ENCODE data around the gene PGBD5. TPM values are rescaled to one million over a fixed set of nuclear protein-coding genes. Genes with fewer than 3 reads are reported as not detected.

The PGBD5 gene
- total and polyA plus RNA-seq, 4 donors, result 0.54 to 3.0 (median 1.8) TPM

DNA sequence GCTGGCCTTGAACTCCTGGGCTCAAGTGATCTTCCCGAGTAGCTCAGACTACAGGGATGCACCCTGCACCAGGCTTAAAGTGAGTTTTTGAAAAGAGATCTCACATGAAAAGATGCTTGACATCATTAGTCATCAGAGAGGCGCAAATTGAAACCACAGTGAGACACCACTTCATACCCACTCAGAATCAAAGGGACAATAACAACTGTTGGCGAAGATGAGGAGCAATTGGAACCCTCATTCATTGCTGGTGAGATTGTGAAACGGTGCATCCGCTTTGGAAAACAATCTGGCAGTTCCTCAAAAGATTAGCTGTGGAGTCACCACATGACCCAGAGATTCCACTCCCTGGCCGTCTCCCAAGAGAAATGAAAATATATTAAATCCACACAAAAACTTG, 122.3 kb downstream of the PGBD5 start:
- H3K4me1 ChIP-seq (ENCODE audit: control insufficient read depth in 5 of 5, insufficient read depth in 5 of 5, low read length in 5 of 5), result peaks cover 0 to 10% (median 0%) of the 10 kb centered on the region in 5 donors
- no peaks in the 10 kb centered on the region for H3K27me3 ChIP-seq (ENCODE audit: control insufficient read depth in 3 of 3, insufficient read depth in 3 of 3, low read length in 2 of 3)
- no peak overlapping the region for H3K4me3 ChIP-seq
- TF ChIP-seq CTCF (IDR thresholded peaks at IDR 0.05; ENCODE audit: control extremely low read depth, extremely low read depth), result no peak
- no peak for ATAC-seq (ENCODE audit: insufficient read depth, low FRiP score)
- no peaks in the 10 kb centered on the region for H3K9me3 ChIP-seq (ENCODE audit: control insufficient read depth in 4 of 4, insufficient read depth in 3 of 4, low read length in 3 of 4)
- no peak overlapping the region for H3K27ac ChIP-seq (ENCODE audit: low read depth in 1 of 2, low read length in 1 of 2)
- peak; percentile 26 to 80 (median 59) for DNase-seq
- WGBS, 2 donors, result 35 to 40% methylated on average over 6 of the region's 6 CpGs
- no peaks in the 10 kb centered on the region for H3K36me3 ChIP-seq (ENCODE audit: control insufficient read depth in 4 of 4, insufficient read depth in 4 of 4, low read length in 4 of 4)
- H3K9ac ChIP-seq (ENCODE audit: insufficient read depth in 1 of 2, low read length in 2 of 2), result no peak overlapping the region

GRCh38 chr1:230303069-230303468, 123.1 kb downstream of the PGBD5 start:
- no peaks in the 10 kb centered on the region for H3K27me3 ChIP-seq (ENCODE audit: control insufficient read depth in 3 of 3, insufficient read depth in 3 of 3, low read length in 2 of 3)
- WGBS, 2 donors, result 83 to 85% methylated on average over 6 of the region's 6 CpGs
- no peak for TF ChIP-seq CTCF (IDR thresholded peaks at IDR 0.05; ENCODE audit: control extremely low read depth, extremely low read depth)

DNA sequence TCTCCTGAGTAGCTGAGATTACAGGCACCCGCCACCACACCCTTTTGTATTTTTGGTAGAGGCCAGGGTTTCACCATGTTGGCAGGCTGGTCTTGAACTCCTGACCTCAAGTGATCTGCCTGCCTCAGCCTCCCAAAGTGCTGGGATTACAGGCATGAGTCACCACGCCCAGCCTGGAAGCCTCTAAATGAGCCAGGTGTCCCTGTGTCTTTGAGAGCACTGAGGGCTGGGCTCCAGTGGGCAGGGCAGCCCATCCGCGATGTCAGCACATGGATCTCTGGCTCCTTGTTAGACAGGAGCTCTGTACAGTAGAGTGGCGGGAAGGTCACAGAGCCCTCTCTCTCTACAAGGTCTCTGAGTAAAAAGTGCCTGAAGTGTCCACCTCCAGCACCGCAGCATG, 124.3 kb downstream of the PGBD5 start:
- no peak for TF ChIP-seq CTCF (IDR thresholded peaks at IDR 0.05; ENCODE audit: control extremely low read depth, extremely low read depth)
- Histone ChIP-seq H3K9ac (ENCODE audit: insufficient read depth in 1 of 2, low read length in 2 of 2) (no peak overlapping the region), H3K9me3 (ENCODE audit: control insufficient read depth in 4 of 4, insufficient read depth in 3 of 4, low read length in 3 of 4) (no peaks in the 10 kb centered on the region), H3K27me3 (ENCODE audit: control insufficient read depth in 3 of 3, insufficient read depth in 3 of 3, low read length in 2 of 3) (no peaks in the 10 kb centered on the region), H3K4me3 (no peak overlapping the region), H3K4me1 (ENCODE audit: control insufficient read depth in 5 of 5, insufficient read depth in 5 of 5, low read length in 5 of 5) (peaks cover 0 to 10% (median 0%) of the 10 kb centered on the region in 5 donors), H3K27ac (ENCODE audit: low read depth in 1 of 2, low read length in 1 of 2) (no peak overlapping the region), H3K36me3 (ENCODE audit: control insufficient read depth in 4 of 4, insufficient read depth in 4 of 4, low read length in 4 of 4) (no peaks in the 10 kb centered on the region)
- DNase-seq, result no peak
- ATAC-seq (ENCODE audit: insufficient read depth, low FRiP score), result no peak
- WGBS, 2 donors, result 95 to 99% methylated on average over 6 of the region's 6 CpGs

More at GRCh38 chr1:230303069-230303468, 123.1 kb downstream of the PGBD5 start:
- H3K9ac ChIP-seq (ENCODE audit: insufficient read depth in 1 of 2, low read length in 2 of 2), result no peak overlapping the region
- no peaks in the 10 kb centered on the region for H3K36me3 ChIP-seq (ENCODE audit: control insufficient read depth in 4 of 4, insufficient read depth in 4 of 4, low read length in 4 of 4)
- ATAC-seq (ENCODE audit: insufficient read depth, low FRiP score) (no peak), DNase-seq (peak in 1 of 3 donors; percentile 18)
- H3K4me1 ChIP-seq (ENCODE audit: control insufficient read depth in 5 of 5, insufficient read depth in 5 of 5, low read length in 5 of 5), result peaks cover 0 to 10% (median 0%) of the 10 kb centered on the region in 5 donors
- no peaks in the 10 kb centered on the region for H3K9me3 ChIP-seq (ENCODE audit: control insufficient read depth in 4 of 4, insufficient read depth in 3 of 4, low read length in 3 of 4)
- H3K27ac ChIP-seq (ENCODE audit: low read depth in 1 of 2, low read length in 1 of 2), result no peak overlapping the region
- H3K4me3 ChIP-seq, result no peak overlapping the region

GRCh38 chr1:230301322-230301721, 124.8 kb downstream of the PGBD5 start:
- 93 to 94% methylated on average over 8 of the region's 8 CpGs for WGBS, 2 donors

More at GRCh38 chr1:230301322-230301721, 124.8 kb downstream of the PGBD5 start:
- peaks cover 0 to 10% (median 0%) of the 10 kb centered on the region in 5 donors for H3K4me1 ChIP-seq (ENCODE audit: control insufficient read depth in 5 of 5, insufficient read depth in 5 of 5, low read length in 5 of 5)
- no peak for ATAC-seq (ENCODE audit: insufficient read depth, low FRiP score)
- H3K27ac ChIP-seq (ENCODE audit: low read depth in 1 of 2, low read length in 1 of 2), result no peak overlapping the region
- TF ChIP-seq CTCF (IDR thresholded peaks at IDR 0.05; ENCODE audit: control extremely low read depth, extremely low read depth), result no peak
- H3K4me3 ChIP-seq, result no peak overlapping the region
- DNase-seq, result no peak
- no peaks in the 10 kb centered on the region for H3K36me3 ChIP-seq (ENCODE audit: control insufficient read depth in 4 of 4, insufficient read depth in 4 of 4, low read length in 4 of 4)
- no peaks in the 10 kb centered on the region for H3K27me3 ChIP-seq (ENCODE audit: control insufficient read depth in 3 of 3, insufficient read depth in 3 of 3, low read length in 2 of 3)
- no peak overlapping the region for H3K9ac ChIP-seq (ENCODE audit: insufficient read depth in 1 of 2, low read length in 2 of 2)
- H3K9me3 ChIP-seq (ENCODE audit: control insufficient read depth in 4 of 4, insufficient read depth in 3 of 4, low read length in 3 of 4), result no peaks in the 10 kb centered on the region
